Osteoblast (primary cell): ENCODE data around the gene FAIM2. TPM values are rescaled to one million over a fixed set of nuclear protein-coding genes. Genes with fewer than 3 reads are reported as not detected.

Experiments used
- DNase-seq: peaks from one replicate; pipeline ENCODE4 v3.0.0; 2011; ENCODE audit warnings: low spot score, mixed read lengths; ENCODE audit not compliant: insufficient read length; ENCODE audit errors: missing footprints
- H2AFZ ChIP-seq: 2 replicates; pipeline ENCODE4 v1.6.0; 2011; ENCODE audit warnings: mild to moderate bottlenecking, low read length
- H3K27ac ChIP-seq: 2 replicates; pipeline ENCODE4 v1.5.1; 2011; ENCODE audit warnings: mild to moderate bottlenecking, low read depth, low read length, moderate library complexity
- H3K27me3 ChIP-seq: 2 replicates; pipeline ENCODE4 v1.6.0; 2012; ENCODE audit warnings: mild to moderate bottlenecking, control low read depth, inconsistent platforms, low read length, moderate library complexity; ENCODE audit not compliant: insufficient read depth
- H3K36me3 ChIP-seq: 2 replicates; pipeline ENCODE4 v1.5.1; 2011; ENCODE audit warnings: mild to moderate bottlenecking, low read length, control low read depth, moderate library complexity; ENCODE audit not compliant: insufficient read depth
- H3K4me1 ChIP-seq: 2 replicates; pipeline ENCODE4 v1.5.1; 2011; ENCODE audit warnings: mild to moderate bottlenecking, low read length, control low read depth, moderate library complexity; ENCODE audit not compliant: insufficient read depth
- H3K4me2 ChIP-seq: 2 replicates; pipeline ENCODE4 v1.6.0; 2011; ENCODE audit warnings: mild to moderate bottlenecking, low read length; ENCODE audit not compliant: insufficient read depth
- H3K4me3 ChIP-seq: fragments of 200-600 bp; sonication (generic); 3 replicates; pipeline ENCODE4 v1.5.1; 2012; ENCODE audit warnings: mild to moderate bottlenecking, low read length, inconsistent platforms; ENCODE audit not compliant: insufficient read depth
- H3K79me2 ChIP-seq: 2 replicates; pipeline ENCODE4 v1.6.0; 2012; ENCODE audit warnings: mild to moderate bottlenecking, low read length, control low read depth, inconsistent platforms; ENCODE audit not compliant: insufficient read depth
- H3K9me3 ChIP-seq: 2 replicates; pipeline ENCODE4 v1.5.1; 2011; ENCODE audit warnings: low read depth, low read length, control low read depth
- H4K20me1 ChIP-seq: 2 replicates; pipeline ENCODE4 v1.6.0; 2012; ENCODE audit warnings: mild to moderate bottlenecking, low read length, control low read depth; ENCODE audit not compliant: insufficient read depth
- total RNA-seq: library from RNA; depleted of rRNA; stranded (reverse); fragments of >200 nt; gene quantifications from 2 replicates; pipeline ENCODE4 v1.2.3, GENCODE V29; 2012
- TF ChIP-seq, protein P1 (sequence below): IDR thresholded peaks from 2 replicates; pipeline ENCODE4 v1.5.1; 2011; ENCODE audit warnings: mild to moderate bottlenecking, low read depth, low read length, moderate library complexity; ENCODE audit errors: extremely low read depth

FAIM2 gene
- total RNA-seq, 1 donor = 1.4 TPM

DNA sequence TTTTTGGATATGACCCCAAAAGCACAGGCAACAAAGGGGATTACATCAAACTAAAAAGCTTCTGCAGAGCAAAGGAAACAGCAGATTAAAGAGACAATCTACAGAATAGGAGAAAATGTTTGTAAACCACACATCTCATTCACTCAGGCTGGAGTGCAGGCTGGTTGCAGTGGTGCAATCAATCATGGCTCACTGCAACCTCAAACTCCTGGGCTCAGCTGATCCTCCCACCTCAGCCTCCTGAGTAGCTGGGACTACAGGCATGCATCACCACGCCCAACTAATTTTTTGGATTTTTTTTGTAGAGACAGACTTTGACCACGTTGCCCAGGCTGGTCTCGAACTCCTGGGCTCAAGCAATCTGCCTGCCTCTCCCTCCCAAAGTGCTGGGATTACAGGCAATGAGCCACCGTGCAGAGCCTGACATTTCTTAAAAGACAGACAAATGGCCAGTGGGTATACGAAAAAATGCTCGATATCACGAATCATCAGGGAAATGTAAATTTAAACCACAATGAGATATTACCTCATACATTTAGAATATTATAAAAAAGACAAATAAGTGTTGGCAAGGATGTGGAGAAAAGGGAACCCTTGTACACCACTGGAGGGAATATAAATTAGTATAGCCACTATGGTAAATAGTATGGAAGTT is 85.3 kb downstream of the FAIM2 start:
- H3K4me2 ChIP-seq = no peak overlapping the region
- no peak overlapping the region for H2AFZ ChIP-seq
- H3K27me3 ChIP-seq = no peaks in the 10 kb centered on the region
- H3K27ac ChIP-seq = no peak overlapping the region
- H3K79me2 ChIP-seq = peaks cover 45% of the 10 kb centered on the region
- no peak overlapping the region for H3K4me3 ChIP-seq
- DNase-seq = no peak
- H3K4me1 ChIP-seq = peaks cover 5% of the 10 kb centered on the region
- peaks cover 66% of the 10 kb centered on the region for H4K20me1 ChIP-seq
- TF ChIP-seq, protein P1, sequence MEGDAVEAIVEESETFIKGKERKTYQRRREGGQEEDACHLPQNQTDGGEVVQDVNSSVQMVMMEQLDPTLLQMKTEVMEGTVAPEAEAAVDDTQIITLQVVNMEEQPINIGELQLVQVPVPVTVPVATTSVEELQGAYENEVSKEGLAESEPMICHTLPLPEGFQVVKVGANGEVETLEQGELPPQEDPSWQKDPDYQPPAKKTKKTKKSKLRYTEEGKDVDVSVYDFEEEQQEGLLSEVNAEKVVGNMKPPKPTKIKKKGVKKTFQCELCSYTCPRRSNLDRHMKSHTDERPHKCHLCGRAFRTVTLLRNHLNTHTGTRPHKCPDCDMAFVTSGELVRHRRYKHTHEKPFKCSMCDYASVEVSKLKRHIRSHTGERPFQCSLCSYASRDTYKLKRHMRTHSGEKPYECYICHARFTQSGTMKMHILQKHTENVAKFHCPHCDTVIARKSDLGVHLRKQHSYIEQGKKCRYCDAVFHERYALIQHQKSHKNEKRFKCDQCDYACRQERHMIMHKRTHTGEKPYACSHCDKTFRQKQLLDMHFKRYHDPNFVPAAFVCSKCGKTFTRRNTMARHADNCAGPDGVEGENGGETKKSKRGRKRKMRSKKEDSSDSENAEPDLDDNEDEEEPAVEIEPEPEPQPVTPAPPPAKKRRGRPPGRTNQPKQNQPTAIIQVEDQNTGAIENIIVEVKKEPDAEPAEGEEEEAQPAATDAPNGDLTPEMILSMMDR = no peak
- H3K36me3 ChIP-seq = peaks cover 16% of the 10 kb centered on the region
- H3K9me3 ChIP-seq = no peaks in the 10 kb centered on the region

Other genes starting within 250 kb of the FAIM2 start
- gene FMNL3, start 196.5 kb downstream of the FAIM2 start, total RNA-seq = 24.6 and 31.8 TPM in 2 replicates
- 398 and 421 TPM in 2 replicates for gene TMBIM6, start 162.3 kb downstream of the FAIM2 start, total RNA-seq
- 34.8 and 40.5 TPM in 2 replicates for gene NCKAP5L, start 75.5 kb downstream of the FAIM2 start, total RNA-seq
- 4.7 and 5.4 TPM in 2 replicates for gene BCDIN3D, start 60.8 kb downstream of the FAIM2 start, total RNA-seq
- gene AQP2, start 46.8 kb upstream of the FAIM2 start, total RNA-seq = not detected in 2 replicates
- not detected in 2 replicates for gene AQP5, start 58.0 kb upstream of the FAIM2 start, total RNA-seq
- gene AQP6, start 69.0 kb upstream of the FAIM2 start, total RNA-seq = not detected in 2 replicates
- 12.7 and 16.5 TPM in 2 replicates for gene RACGAP1, start 121.6 kb upstream of the FAIM2 start, total RNA-seq
- gene ASIC1, start 153.7 kb upstream of the FAIM2 start, total RNA-seq = 0.72 and 0.88 TPM in 2 replicates
- 50.3 and 53.0 TPM in 2 replicates for gene SMARCD1, start 181.4 kb upstream of the FAIM2 start, total RNA-seq
- under 0.01 TPM in 1 of 2 replicates, not detected in the other for gene GPD1, start 200.1 kb upstream of the FAIM2 start, total RNA-seq
- gene COX14, start 208.3 kb upstream of the FAIM2 start, total RNA-seq = 29.0 and 29.8 TPM in 2 replicates